HG02840 (cell line): ENCODE measurements around the gene MAP7.
"Not testable (repeated sequence)": the region's sequence is repeated elsewhere in the genome, so short reads cannot be mapped to it uniquely, and the experiment has no call there.

Experiments used
- ATAC-seq: cut with Tn5 transposase; IDR thresholded peaks from one replicate; pipeline ENCODE4 v1.9.1; 2021; ENCODE audit warnings: mild to moderate bottlenecking, moderate library complexity, moderate number of reproducible peaks; ENCODE audit not compliant: unreplicated experiment, low FRiP score

Gene MAP7

DNA sequence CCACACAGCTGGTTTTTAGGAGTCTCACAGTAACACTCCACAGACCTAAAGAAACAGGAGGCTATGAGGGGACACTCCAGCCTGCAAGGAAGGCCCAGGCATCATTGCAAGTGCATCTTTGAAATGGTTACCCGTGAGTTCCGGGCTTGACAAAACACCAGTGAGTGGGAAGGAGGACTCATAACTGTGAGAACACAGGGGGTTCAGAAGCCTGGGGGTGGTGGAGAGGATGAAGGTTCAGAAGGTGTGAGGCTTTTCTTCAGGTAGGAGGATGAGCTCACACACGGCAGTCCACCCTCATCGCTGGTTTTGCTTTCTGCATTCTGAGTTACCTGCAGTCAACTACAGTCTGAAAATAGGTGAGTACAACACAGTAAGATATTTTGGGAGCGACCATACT lies 39.9 kb downstream of the MAP7 start:
- ATAC-seq, result no peak

DNA sequence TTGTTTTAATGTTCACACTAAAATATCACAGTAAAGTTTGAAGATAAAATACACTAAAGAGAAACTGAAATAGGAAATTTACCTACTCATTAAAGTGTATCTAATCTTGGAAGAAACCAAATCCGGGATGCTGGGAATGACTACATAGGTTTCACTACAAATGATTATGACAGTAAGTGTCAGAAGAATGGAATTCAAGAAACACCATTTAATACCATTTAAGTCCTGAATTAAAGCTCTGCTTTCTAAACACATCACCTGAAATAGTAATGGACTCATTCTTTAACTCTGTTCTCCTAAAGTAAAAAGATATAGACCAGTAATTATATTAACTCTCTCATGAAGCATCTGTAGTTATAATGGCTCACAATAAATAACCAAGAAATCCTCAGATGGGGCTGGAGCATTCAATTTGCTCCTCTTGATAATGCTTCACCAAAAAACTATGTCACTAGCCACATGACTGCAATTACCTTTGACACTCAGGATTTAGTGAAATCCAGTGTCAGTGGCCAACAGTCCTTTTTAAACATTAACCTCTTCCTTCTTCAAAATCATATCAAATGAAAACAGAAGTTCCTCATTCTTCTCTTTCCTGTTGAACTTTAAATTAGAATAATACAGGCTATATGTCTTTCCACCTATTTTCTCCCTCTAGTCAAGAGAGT lies 41.4 kb downstream of the MAP7 start:
- no peak for ATAC-seq

DNA sequence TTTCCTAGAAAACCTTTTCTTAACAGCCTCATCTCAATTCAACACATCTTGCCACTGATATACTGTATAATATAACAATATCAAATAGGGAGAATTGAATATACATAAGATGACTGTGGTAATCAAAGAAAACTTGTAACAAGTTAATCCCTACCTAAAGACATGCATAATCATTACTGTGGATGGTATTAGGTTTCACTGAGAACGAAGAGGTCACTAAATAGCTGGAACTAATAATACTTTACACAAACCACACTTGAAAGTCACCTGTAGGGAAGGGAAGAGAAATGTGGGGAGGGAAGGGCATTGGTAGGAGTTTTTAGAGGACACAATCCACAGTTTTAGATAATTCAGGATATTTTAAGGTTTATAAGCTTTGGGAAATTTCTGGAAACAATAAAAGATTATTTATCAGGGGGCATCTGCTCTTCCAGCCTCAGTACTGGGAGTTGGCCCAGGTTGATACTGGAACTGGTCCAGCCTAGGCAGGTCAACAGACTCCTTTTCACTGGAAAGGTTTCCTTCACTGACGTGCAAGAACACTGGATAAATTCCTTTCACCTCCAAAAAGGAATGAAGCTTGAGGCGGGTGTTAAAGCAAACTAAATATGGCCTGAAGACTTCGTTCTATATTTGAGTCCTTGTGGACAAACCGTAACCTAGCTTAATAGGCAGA lies 44.0 kb downstream of the MAP7 start:
- ATAC-seq, result no peak

DNA sequence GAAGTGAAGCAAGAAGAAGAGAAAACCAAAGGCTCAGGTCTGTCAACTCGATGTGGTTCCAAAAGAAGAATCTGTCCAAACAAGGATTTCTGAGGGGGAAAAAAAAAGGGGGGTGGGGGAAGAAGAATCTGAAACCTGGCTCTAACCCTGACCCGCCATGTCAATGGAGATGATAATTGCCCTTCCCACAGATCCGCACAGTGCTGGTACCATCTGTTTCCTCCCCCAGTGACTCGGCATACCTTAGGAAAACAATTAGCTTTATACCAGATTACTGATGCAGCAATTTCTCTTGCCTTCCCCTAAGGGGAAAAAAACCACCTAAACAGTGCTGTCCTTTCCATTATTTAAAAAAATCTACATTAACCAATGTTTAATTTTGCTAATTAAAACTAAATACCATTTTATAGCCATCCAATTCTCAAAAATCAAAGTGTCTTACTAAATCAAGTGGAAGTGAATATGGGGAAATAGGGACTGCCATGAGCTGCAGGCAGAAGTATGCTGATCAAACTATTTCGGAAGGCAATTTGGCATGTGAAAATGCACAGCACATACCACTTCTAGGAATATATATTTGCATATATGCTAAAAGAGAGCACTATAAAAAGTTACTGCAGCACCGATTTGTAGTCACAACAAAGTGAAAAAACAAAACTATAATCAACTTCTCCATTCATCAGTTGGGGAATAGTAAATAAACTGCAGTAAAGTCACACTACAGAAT lies 46.8 kb downstream of the MAP7 start:
- no peak for ATAC-seq

- ATAC-seq, result no peak
Observed at GRCh38 chr6:136502786-136503185, 47.4 kb downstream of the MAP7 start.

- no peak for ATAC-seq
Observed at GRCh38 chr6:136501514-136501913, 48.7 kb downstream of the MAP7 start.

- ATAC-seq, result no peak
Observed at GRCh38 chr6:136501096-136501495, 49.1 kb downstream of the MAP7 start.

- no peak for ATAC-seq
Observed at GRCh38 chr6:136500414-136500813, 49.8 kb downstream of the MAP7 start.

- ATAC-seq, result no peak
Observed at GRCh38 chr6:136499370-136499769, 50.9 kb downstream of the MAP7 start.

DNA sequence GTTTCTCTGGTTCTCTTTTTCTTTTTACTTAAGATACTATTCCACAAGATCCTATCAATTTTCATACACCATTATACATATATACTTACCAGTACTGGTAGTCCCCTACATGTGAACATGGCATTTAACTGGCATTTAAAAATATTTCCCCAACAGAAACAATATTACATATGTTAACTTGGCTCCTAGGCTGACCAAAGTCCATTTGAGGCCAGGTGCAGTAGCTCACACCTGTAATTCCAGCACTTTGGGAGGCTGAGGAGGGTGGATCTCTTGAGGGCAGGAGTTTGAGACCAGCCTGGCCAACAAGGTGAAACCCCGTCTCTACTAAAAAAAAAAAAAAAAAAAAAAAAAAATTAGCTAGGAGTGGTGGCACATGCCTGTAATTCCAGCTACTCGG lies 53.8 kb downstream of the MAP7 start:
- not testable (repeated sequence) for ATAC-seq

DNA sequence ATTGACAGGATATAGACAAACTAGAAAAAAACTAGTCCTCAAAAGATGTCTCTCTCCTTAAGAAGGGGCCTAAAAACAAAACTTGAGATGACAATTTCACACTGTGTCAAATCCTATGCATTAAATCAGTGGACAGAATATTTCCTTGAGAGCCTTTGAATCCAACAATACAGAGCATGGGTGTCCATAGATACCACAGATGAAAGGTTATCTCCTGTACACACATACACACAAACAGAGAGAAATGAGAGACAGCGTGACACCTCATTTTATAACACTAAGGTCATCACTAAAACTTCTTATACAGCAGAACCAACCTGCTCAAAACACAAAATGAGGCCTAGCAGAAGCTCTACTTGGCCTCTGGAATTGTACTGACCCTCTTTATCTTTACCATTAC lies 55.5 kb downstream of the MAP7 start:
- ATAC-seq, result no peak

- ATAC-seq, result no peak
Observed at GRCh38 chr6:136494059-136494458, 56.2 kb downstream of the MAP7 start.

GRCh38 chr6:136492409-136492808 lies 57.8 kb downstream of the MAP7 start:
- ATAC-seq, result no peak

- ATAC-seq, result no peak
Observed at GRCh38 chr6:136491754-136492153, 58.5 kb downstream of the MAP7 start.

DNA sequence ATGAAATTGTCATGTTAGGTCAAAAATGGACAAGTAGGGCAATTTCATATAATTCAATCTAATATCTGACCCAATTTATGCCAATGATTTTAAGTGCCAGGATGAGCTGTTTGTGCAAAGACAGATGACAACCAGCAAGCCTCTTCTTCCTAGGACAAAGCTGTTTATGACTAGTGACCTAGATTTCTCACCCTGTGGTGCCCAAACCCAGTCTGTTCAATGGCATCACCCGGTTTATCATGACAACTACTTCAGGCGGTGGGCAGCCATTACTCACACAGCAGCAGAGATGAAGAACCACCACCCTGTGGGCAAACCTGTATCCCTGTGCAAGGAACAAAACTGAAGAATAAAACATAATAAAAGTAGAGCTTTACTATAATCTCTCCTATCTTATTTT lies 59.0 kb downstream of the MAP7 start:
- no peak for ATAC-seq

DNA sequence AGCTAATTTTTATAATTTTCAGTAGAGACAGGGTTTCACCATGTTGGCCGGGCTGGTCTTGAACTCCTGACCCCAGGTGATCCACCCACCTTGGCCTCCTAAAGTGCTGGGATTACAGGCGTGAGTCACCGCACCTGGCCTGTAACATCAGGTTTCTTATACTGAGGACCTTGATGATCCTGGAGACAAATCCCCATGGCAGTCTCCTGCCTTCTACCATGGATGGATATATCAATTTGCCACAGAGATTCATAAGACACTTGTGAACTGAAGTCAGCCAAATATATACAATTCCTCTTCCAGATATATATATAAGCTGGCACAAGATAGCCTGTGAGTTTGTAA lies 60.6 kb downstream of the MAP7 start:
- ATAC-seq, result not testable (repeated sequence)

- no peak for ATAC-seq
Observed at GRCh38 chr6:136487759-136488425, 62.3 kb downstream of the MAP7 start.

- no peak for ATAC-seq
Observed at GRCh38 chr6:136486357-136486756, 63.9 kb downstream of the MAP7 start.

DNA sequence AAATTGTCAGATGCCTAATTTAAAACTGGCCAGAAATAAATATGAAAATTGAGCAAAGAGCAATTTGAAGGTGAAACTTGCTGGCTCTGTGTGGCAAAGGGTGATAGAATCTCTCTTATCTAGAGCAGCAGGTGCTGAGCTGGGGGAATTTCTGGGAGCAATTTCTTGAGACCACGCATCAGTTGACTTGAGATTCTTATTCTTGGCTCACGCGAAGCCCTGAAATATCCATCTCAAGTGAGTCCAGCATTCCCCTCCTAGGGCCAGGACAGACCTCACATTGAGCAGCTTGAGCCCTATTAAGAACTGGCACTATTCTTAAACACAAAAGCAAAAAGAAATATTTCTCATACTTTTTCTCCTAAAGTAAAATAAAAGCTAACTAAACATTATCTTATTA lies 66.3 kb downstream of the MAP7 start:
- no peak for ATAC-seq

- ATAC-seq, result not testable (repeated sequence)
Observed at GRCh38 chr6:136483005-136483404, 67.2 kb downstream of the MAP7 start.

DNA sequence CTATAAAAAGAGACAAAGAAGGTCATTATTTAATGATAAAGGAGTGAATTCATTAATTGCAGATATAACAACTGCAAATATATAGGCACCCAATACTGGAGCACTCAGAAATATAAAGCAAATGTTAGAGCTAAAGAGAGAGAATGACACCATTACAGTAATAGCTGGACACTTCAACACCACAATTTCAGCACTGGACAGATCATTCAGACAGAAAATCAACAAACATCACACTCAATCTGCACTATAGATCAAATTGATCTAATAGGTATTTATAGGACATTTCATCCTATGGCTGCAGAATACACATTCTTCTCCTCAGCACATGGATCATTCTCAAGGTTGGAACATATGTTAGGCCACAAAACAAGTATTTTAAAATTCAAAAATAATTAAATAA lies 72.7 kb downstream of the MAP7 start:
- ATAC-seq, result no peak
